ENCODE measurements around the gene ATRAID.

DNA sequence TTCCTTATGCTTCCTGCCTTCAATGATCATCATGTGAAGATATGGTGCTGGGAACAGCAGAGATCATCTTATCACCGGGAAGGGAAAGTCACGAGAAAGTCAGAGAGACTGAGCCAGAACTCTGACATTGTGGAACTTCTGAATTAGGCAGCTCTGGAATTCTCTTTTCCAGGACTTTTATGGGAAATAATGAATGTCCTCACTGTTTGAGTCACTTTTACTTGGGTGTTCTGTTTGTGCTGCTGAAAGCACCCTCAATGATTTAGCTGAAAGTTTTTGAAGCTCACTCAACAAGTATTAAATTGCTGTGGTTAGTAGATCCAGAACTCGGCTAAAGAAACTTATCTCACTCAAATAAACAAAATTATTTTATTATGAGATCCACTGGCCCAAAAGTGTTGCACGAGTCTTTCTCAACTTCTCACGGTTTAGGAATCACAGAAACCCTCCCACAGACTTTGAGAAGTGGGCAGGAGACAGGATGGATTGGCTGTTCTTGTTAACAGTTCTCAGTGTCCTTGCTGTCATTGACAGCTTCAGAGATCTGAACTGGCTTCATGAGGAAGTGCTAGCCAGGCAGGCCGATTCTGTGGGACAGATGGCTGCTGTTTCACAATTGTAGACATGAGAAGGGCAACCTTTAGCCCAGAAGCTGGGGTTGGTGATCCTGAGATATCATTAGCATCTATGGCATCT is 26.4 kb upstream of the ATRAID start:
- TF ChIP-seq, protein P1, sequence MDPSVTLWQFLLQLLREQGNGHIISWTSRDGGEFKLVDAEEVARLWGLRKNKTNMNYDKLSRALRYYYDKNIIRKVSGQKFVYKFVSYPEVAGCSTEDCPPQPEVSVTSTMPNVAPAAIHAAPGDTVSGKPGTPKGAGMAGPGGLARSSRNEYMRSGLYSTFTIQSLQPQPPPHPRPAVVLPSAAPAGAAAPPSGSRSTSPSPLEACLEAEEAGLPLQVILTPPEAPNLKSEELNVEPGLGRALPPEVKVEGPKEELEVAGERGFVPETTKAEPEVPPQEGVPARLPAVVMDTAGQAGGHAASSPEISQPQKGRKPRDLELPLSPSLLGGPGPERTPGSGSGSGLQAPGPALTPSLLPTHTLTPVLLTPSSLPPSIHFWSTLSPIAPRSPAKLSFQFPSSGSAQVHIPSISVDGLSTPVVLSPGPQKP (IDR thresholded peaks at IDR 0.05; ENCODE audit: low read depth, low read length) = no peak
- TF ChIP-seq CTCF (IDR thresholded peaks at IDR 0.05 in 2 of 3, conservative IDR thresholded peaks at IDR 0.05 in 1 of 3; ENCODE audit: control insufficient read depth in 2 of 3, extremely low read depth in 1 of 3, insufficient read depth in 1 of 3, low read depth in 3 of 3, low read length in 3 of 3) (no peak), EZH2 (IDR thresholded peaks at IDR 0.05; ENCODE audit: borderline replicate concordance, control insufficient read depth, low read depth, low read length) (no peak), EGR1 (IDR thresholded peaks at IDR 0.05; ENCODE audit: borderline replicate concordance in 1 of 2, low read depth in 2 of 2, low read length in 2 of 2) (no peak), REST (IDR thresholded peaks at IDR 0.05; ENCODE audit: low read depth, low read length) (no peak), CHD1 (IDR thresholded peaks at IDR 0.05; ENCODE audit: low read depth, low read length) (no peak), POLR2AphosphoS5 (IDR thresholded peaks at IDR 0.05; ENCODE audit: low read length) (no peak), FOXM1 (IDR thresholded peaks at IDR 0.05; ENCODE audit: low read depth, low read length) (no peak), EP300 (IDR thresholded peaks at IDR 0.05; ENCODE audit: borderline replicate concordance in 1 of 2, control insufficient read depth in 1 of 2, low read depth in 2 of 2, low read length in 2 of 2) (no peak)

Data from GM12878 (cell line).